K562 (cell line): ENCODE data around the gene SMIM23. TPM values are rescaled to one million over a fixed set of nuclear protein-coding genes. Genes with fewer than 3 reads are reported as not detected.
A peak's percentile ranks its signal among the peaks of the same experiment; 100 is the strongest.

ENCODE experiments used
- ATAC-seq: fragments of 200-7000 bp; cut with Tn5 transposase; 3 replicates; pipeline ENCODE4 v1.9.1; 2020; ENCODE audit warnings: moderate library complexity
- BruUV-seq: library from RNA; stranded (reverse); fragments of 400-500 nt; replicated peaks from 2 replicates; lab custom pipeline; 2021; lab: Mats Ljungman, UMichigan
- CTCF ChIA-PET: fragments of 300-600 bp; formaldehyde crosslinking; extraction: SDS; loops from one replicate; lab custom pipeline; 2021; ENCODE audit warnings: low intra/inter-chr PET ratio; lab: Yijun Ruan, JAX
- POLR2A ChIA-PET: fragments of 300-600, 350-650 bp; sonication (Branson Sonifier 250); formaldehyde crosslinking; extraction: SDS; loops from one replicate; lab custom pipeline; 2021; ENCODE audit warnings: antibody characterized with exemption, inconsistent platforms; lab: Yijun Ruan, JAX
- DNase-seq, 4 experiments: peaks; one replicate each; pipeline versions ENCODE4 v3.0.0 to v3.0.0-alpha.2; 2011 to 2018; ENCODE audit warnings: low spot score in 3 of 4, mixed read lengths in 3 of 4; ENCODE audit errors: extremely low read depth in 1 of 4
- FAIRE-seq: peaks from 2 replicates; lab custom pipeline; 2011; peaks lifted over from hg19 to GRCh38; lab: Jason Lieb, UNC
- H2AFZ ChIP-seq: 2 replicates; pipeline ENCODE4 v1.6.0; 2011; ENCODE audit warnings: low read depth, low read length, control low read depth, inconsistent platforms
- H3K27ac ChIP-seq: fragments of 200-600 bp; 3 replicates; pipeline ENCODE4 v1.8.0; 2011; ENCODE audit warnings: low read depth, mild to moderate bottlenecking, control low read depth, inconsistent platforms, low read length, moderate library complexity, mixed read lengths; ENCODE audit errors: extremely low read depth
- H3K27me3 ChIP-seq, 2 experiments: fragments of 300-600 bp in 1 of 2; 2 replicates in 1 of 2; 3 replicates in 1 of 2; pipeline versions ENCODE4 v1.6.0 to v1.8.0; 2011; ENCODE audit warnings: inconsistent platforms in 2 of 2, low read length in 2 of 2, mild to moderate bottlenecking in 1 of 2, mixed read lengths in 1 of 2, moderate library complexity in 1 of 2; ENCODE audit not compliant: control insufficient read depth in 2 of 2, insufficient read depth in 2 of 2
- H3K36me3 ChIP-seq: fragments of 300-600 bp; 3 replicates; pipeline ENCODE4 v1.8.0; 2011; ENCODE audit warnings: mild to moderate bottlenecking, low read length, inconsistent platforms; ENCODE audit not compliant: control insufficient read depth, insufficient read depth
- H3K4me1 ChIP-seq, 2 experiments: fragments of 200-600 bp in 1 of 2; replicated peaks in 1 of 2; 2 replicates in 1 of 2; 3 replicates in 1 of 2; pipeline versions ENCODE4 v1.5.1 to v1.8.0; 2011; ENCODE audit warnings: inconsistent platforms in 2 of 2, low read length in 2 of 2, mild to moderate bottlenecking in 1 of 2, mixed read lengths in 1 of 2, moderate library complexity in 1 of 2; ENCODE audit not compliant: control insufficient read depth in 2 of 2, insufficient read depth in 2 of 2
- H3K4me2 ChIP-seq: 2 replicates; pipeline ENCODE4 v1.6.1; 2011; ENCODE audit warnings: low read length, control low read depth, inconsistent platforms, mixed read lengths; ENCODE audit not compliant: insufficient read depth
- H3K4me3 ChIP-seq: fragments of 200-600 bp; sonication (generic), shearing (Covaris generic); 2 replicates; pipeline ENCODE4 v1.5.1; 2016; ENCODE audit warnings: control low read depth, inconsistent platforms
- H3K79me2 ChIP-seq: fragments of 200-600 bp; 3 replicates; pipeline ENCODE4 v1.8.0; 2011; ENCODE audit warnings: low read length, inconsistent platforms; ENCODE audit not compliant: control insufficient read depth, insufficient read depth
- H3K9ac ChIP-seq, 2 experiments: 2 replicates each; pipeline versions ENCODE4 v1.6.0 to v1.6.1; 2011; ENCODE audit warnings: low read depth in 2 of 2, low read length in 2 of 2, control low read depth in 1 of 2, inconsistent platforms in 1 of 2, mild to moderate bottlenecking in 1 of 2, mixed read lengths in 1 of 2; ENCODE audit not compliant: insufficient read depth in 1 of 2
- H3K9me1 ChIP-seq: one replicate; pipeline ENCODE4 v1.6.0; 2011; ENCODE audit warnings: inconsistent platforms, mild to moderate bottlenecking, low read length, moderate library complexity; ENCODE audit not compliant: control insufficient read depth, insufficient read depth
- H3K9me3 ChIP-seq: replicated peaks from 2 replicates; pipeline ENCODE4 v1.5.1; 2011; ENCODE audit warnings: low read depth, low read length, inconsistent platforms; ENCODE audit not compliant: control insufficient read depth, insufficient read depth
- H4K20me1 ChIP-seq: replicated peaks from 2 replicates; pipeline ENCODE4 v1.6.1; 2011; ENCODE audit warnings: low read length, inconsistent platforms, mixed read lengths; ENCODE audit not compliant: control insufficient read depth, insufficient read depth
- CEBPG ChIP-seq, 3 experiments: fragments of 200-800 bp in 1 of 3; sonication (Bioruptor generic) in 1 of 3; sonication (generic) in 1 of 3; formaldehyde crosslinking in 1 of 3; IDR thresholded peaks in 2 of 3; conservative IDR thresholded peaks in 1 of 3; 2 replicates each; pipeline versions ENCODE4 v1.6.1 to v1.8.0; 2016 to 2022; ENCODE audit warnings: missing compliant biosample characterization in 2 of 3, missing genetic modification characterization in 2 of 3, mild to moderate bottlenecking in 1 of 3, missing genetic modification reagents in 1 of 3
- ETV1 ChIP-seq: fragments of 450-650 bp; conservative IDR thresholded peaks from 2 replicates; pipeline ENCODE4 v1.6.1; 2016; ENCODE audit warnings: missing genetic modification characterization, control low read depth, low read depth, missing compliant biosample characterization
- FOXA3 ChIP-seq, 2 experiments: fragments of 450-650 bp in 1 of 2; sonication (generic) in 1 of 2; formaldehyde crosslinking; IDR thresholded peaks in 1 of 2; conservative IDR thresholded peaks in 1 of 2; 2 replicates each; pipeline versions ENCODE4 v1.4.0 to v1.8.0; 2020 to 2022; ENCODE audit warnings: mild to moderate bottlenecking in 2 of 2, missing genetic modification reagents in 1 of 2
- NFYB ChIP-seq: IDR thresholded peaks from 2 replicates; pipeline ENCODE4 v1.6.1; 2011; ENCODE audit warnings: mild to moderate bottlenecking, moderate library complexity; ENCODE audit not compliant: insufficient read length; ENCODE audit errors: extremely low read depth
- SMARCE1 ChIP-seq: fragments of 450-650 bp; IDR thresholded peaks from 2 replicates; pipeline ENCODE4 v1.7.1; 2016; ENCODE audit warnings: mild to moderate bottlenecking
- ZNF384 ChIP-seq: IDR thresholded peaks from 2 replicates; pipeline ENCODE4 v1.6.1; 2012; ENCODE audit warnings: low read depth, low read length, improper control_type of control experiment
- WGBS: fragments of 100-300 bp; shearing (Covaris generic); methylation state at CpG from one replicate; pipeline ENCODE4 v1.1.6; 2016; ENCODE audit warnings: low coverage, mixed read lengths; ENCODE audit not compliant: insufficient coverage; ENCODE audit errors: missing lambda C conversion rate; 5-methylcytosine and 5-hydroxymethylcytosine counted together
- in situ Hi-C: fragments of 300-500 bp; cut with MboI; formaldehyde crosslinking; loops from 4 replicates; pipeline ENCODE4 v1.15.0; 2018; ENCODE audit warnings: inconsistent platforms, mixed read lengths
- intact Hi-C: fragments of 100-400 bp; cut with micrococcal nuclease; formaldehyde crosslinking; loops from 2 replicates; pipeline ENCODE4 v1.14.2; 2022
- polyA plus RNA-seq, 8 experiments: library from polyadenylated mRNA; depleted of rRNA in 4 of 8; stranded (reverse) in 5 of 8; unstranded in 3 of 8; fragments of >200 nt; fragmentation: Nextera tagmentation in 2 of 8; fragmentation: Illumina TruSeq in 1 of 8; extraction: Ambion mirVana in 2 of 8; extraction: Trizol in 1 of 8; gene quantifications; 2 replicates each; pipeline versions ENCODE4 v1.2.1 to v1.2.3, GENCODE V29; 2011 to 2014; ENCODE audit warnings: inconsistent platforms in 1 of 8, missing spikeins in 1 of 8
- total RNA-seq, 7 experiments: library from RNA; depleted of rRNA in 6 of 7; stranded (reverse); fragments of >200 nt in 6 of 7; fragmentation: Illumina TruSeq in 2 of 7; extraction: Trizol in 2 of 7; gene quantifications; 2 replicates each; pipeline versions ENCODE4 v1.2.1 to v1.2.3, GENCODE V29; 2011 to 2021; ENCODE audit warnings: low replicate concordance in 1 of 7
- TF ChIP-seq, protein P1 (sequence below), 2 experiments: fragments of 450-650 bp; formaldehyde crosslinking in 1 of 2; IDR thresholded peaks; 2 replicates each; pipeline versions ENCODE4 v1.4.0 to v1.6.1; 2014 to 2020; ENCODE audit warnings: mild to moderate bottlenecking in 2 of 2, borderline replicate concordance in 1 of 2, low read depth in 1 of 2

Gene SMIM23
- total and polyA plus RNA-seq, 9 of the 15 experiments (the other 6 are each of a cell fraction or from before 2014, with no cell fraction given) = not detected

DNA sequence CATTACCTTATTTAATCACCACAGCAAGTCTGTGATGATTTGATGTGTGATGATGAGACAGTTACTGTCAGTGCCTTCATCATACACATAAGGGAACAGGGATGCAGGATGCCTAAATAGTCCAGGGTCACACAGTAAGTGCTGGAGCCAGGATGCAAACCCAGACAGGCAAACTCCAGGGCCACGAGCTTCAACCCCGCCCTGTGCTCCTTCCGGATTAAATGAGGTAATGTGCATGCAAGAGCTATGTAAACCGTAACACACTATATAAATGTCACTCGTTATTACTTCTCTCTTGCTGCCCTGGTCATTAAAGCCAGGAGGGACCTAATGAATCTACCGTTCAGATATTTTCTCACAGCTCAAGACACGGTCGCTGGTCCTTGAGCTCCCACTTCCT lies 12.8 kb downstream of the SMIM23 start:
- Histone ChIP-seq H3K9ac (no peak overlapping the region), H3K36me3 (no peaks in the 10 kb centered on the region), H3K9me3 (no peaks in the 10 kb centered on the region), H3K4me1 (no peaks in the 10 kb centered on the region), H3K4me3 (no peak overlapping the region), H3K4me2 (no peak overlapping the region; the same call in 1 of the 2 replicates), H2AFZ (no peak overlapping the region), H4K20me1 (0 out of 2 replicates have a peak, but pooled peaks cover 5% of the 10 kb centered on the region), H3K79me2 (no peaks in the 10 kb centered on the region), H3K27ac (no peak overlapping the region), H3K9me1 (no peaks in the 10 kb centered on the region), H3K27me3 (peaks cover 9 to 20% of the 10 kb centered on the region in 2 experiments)
- CTCF ChIA-PET = no interaction called here
- POLR2A ChIA-PET = no interaction called here
- FAIRE-seq (no peak), DNase-seq (no peak), ATAC-seq (peak; percentile 51; the same call in 2 of the 3 replicates)
- in situ Hi-C loops (no loop called here), intact Hi-C loops (no loop called here)
- 3% methylated on average over 8 of the region's 8 CpGs for WGBS
- TF ChIP-seq, protein P1, sequence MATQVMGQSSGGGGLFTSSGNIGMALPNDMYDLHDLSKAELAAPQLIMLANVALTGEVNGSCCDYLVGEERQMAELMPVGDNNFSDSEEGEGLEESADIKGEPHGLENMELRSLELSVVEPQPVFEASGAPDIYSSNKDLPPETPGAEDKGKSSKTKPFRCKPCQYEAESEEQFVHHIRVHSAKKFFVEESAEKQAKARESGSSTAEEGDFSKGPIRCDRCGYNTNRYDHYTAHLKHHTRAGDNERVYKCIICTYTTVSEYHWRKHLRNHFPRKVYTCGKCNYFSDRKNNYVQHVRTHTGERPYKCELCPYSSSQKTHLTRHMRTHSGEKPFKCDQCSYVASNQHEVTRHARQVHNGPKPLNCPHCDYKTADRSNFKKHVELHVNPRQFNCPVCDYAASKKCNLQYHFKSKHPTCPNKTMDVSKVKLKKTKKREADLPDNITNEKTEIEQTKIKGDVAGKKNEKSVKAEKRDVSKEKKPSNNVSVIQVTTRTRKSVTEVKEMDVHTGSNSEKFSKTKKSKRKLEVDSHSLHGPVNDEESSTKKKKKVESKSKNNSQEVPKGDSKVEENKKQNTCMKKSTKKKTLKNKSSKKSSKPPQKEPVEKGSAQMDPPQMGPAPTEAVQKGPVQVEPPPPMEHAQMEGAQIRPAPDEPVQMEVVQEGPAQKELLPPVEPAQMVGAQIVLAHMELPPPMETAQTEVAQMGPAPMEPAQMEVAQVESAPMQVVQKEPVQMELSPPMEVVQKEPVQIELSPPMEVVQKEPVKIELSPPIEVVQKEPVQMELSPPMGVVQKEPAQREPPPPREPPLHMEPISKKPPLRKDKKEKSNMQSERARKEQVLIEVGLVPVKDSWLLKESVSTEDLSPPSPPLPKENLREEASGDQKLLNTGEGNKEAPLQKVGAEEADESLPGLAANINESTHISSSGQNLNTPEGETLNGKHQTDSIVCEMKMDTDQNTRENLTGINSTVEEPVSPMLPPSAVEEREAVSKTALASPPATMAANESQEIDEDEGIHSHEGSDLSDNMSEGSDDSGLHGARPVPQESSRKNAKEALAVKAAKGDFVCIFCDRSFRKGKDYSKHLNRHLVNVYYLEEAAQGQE (IDR thresholded peaks at IDR 0.05; ENCODE audit: borderline replicate concordance) = no peak
- TF ChIP-seq, protein P1 (CRISPR knock-in tag; IDR thresholded peaks at IDR 0.05; ENCODE audit: low read depth) = no peak
- no peak for TF ChIP-seq NFYB
- no peak for TF ChIP-seq CEBPG (CRISPR knock-in tag; IDR thresholded peaks at IDR 0.05)
- 0 out of 4 replicates have a peak, but pooled peaks of 1 of the 2 experiments have one; percentile 27 for TF ChIP-seq CEBPG (tag; conservative IDR thresholded peaks at IDR 0.05 in 1 of 2, IDR thresholded peaks at IDR 0.05 in 1 of 2)
- TF ChIP-seq SMARCE1 = no peak
- TF ChIP-seq ZNF384 = no peak
- no peak for TF ChIP-seq FOXA3 (CRISPR knock-in tag; conservative IDR thresholded peaks at IDR 0.05 in 1 of 2, IDR thresholded peaks at IDR 0.05 in 1 of 2)
- TF ChIP-seq ETV1 (tag) = peak; percentile 51; the same call in 1 of the 2 replicates
- BruUV-seq = no TSS peak
